CD4-positive, alpha-beta T cell treated with Interleukin-10 for 1 hour (primary cell): Measurements from ENCODE around the gene MT1F.
A peak's percentile ranks its signal among the peaks of the same experiment; 100 is the strongest.
"Not testable (repeated sequence)": the region's sequence is repeated elsewhere in the genome, so short reads cannot be mapped to it uniquely, and the experiment has no call there.

Source experiments
- DNase-seq: peaks from one replicate; pipeline ENCODE4 v3.0.0-alpha.2; 2020

MT1F gene

DNA sequence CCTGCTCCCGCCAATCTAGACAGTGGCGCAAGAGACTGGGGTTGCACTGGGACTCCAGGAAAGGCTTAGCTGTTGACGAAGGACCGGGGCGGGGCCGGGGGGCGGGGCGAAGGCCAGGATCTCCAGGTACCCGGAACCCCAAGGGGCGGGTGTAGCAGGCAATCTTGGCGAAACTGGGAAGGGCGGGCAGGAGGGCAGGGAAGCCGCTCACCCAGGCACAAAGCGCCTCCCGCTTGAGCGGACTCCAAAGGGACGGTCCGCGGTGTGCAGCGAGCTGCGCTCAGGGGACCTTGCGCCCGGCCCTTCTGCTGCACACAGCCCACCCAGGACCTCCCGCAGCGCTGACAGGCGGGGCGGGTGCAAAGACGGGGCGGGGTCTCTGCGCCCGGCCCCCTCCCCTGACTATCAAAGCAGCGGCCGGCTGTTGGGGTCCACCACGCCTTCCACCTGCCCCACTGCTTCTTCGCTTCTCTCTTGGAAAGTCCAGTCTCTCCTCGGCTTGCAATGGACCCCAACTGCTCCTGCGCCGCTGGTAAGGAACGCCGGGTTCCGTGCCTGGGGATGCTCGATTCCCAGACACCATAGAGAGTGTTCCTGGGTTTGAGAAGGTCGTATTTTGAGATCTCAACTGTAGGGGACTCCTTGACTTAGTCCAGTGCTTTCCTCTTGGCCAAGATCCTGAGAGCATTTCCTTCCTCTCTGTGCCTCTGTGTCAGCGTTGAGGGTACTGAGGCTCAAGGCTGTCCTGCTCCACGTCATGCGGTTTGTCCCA lies at the start of gene MT1F:
Gene MT1F (plus strand): TSS at position 405 of the 772 bp plus-strand sequence. CDS start 100 bp downstream, at position 505.
- DNase-seq: peak; percentile 70

- DNase-seq: peak; percentile 85
Measured at GRCh38 chr16:56608043-56608875, 49.5 kb upstream of the MT1F start, which contains the start of gene MT2A. MT2A (plus strand) TSS chr16:56608584; CDS start chr16:56608656, 72 bp downstream.

GRCh38 chr16:56608876-56609462 lies 48.8 kb upstream of the MT1F start:
- no peak for DNase-seq

DNA sequence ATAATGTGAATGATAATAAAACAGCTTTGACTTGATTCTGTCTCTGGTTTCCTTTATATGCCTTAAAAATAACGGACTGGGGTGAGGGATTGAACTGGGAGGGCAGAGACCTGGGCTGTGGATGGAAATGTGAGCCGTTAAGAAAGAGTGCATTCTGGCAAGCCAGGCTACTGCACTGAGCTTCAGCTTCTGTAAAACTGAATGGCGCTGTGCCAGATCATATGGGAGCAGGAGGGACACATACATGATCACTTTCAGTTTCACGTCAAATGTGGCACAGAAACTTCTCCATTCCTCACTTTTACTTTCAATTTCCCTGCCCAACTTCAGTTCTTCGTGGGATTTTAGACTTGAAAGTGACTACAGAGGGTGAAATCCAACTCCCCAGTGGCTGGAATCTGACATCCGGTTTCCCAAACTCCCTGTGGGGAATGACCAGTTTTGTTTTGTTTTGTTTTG lies 48.3 kb upstream of the MT1F start:
- peak; percentile 78 for DNase-seq

DNA sequence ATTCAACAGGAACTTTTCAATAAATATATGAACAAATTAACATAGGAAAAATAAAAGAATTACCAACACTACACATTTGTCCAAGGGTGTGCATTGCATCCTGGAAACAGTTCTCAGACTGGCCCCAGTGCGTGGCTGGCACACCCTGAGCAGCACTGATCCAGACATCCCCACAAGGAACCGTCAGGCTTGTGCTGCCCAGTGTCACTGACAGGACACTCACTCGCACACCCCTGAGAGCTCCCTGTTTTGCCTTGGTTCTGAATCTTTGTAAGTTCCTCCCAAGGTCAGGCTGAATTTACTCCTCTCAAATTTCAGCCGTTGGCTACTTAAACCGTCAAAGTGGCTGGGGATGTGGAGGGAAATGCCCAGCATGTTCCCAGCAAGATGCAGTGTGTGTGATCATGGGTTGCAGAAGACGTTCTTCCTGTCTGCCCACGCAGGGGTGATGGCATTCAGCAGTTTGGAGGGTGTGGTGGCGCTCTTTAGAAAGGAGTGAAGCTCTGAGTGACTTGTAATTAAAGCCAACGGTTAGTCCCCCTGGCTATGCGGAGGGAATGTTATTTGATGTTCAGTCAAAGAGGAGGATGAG lies 47.6 kb upstream of the MT1F start:
- peak; percentile 74 for DNase-seq

GRCh38 chr16:56610609-56611111 lies 47.1 kb upstream of the MT1F start:
- no peak for DNase-seq

DNA sequence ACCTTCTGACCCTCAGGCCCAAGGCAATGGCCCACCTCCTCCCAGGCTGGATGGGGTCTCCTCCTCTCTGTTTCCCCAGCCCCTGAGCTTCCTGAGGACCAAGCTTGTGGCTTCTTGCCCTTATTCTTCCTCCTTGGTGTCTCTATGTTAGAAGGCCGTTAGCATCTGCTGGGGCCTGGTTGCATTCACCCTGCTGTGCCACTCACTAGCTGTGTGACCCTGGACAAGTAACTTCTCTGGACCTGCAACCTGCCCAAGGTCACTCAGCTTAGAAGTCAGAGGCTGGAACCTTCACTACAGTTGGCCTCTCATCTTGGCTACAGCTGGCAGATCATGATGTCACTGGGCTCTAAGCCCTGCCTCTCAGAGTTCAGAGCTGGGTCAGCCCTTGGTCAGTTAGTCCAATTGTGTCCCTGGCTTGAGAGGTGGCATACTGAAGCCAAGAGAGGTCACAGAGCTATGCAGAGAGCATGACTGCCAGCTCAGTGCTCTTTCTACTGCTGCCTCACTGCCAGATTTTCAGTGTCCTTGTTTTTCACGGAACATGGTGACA lies 46.4 kb upstream of the MT1F start:
- DNase-seq: no peak

- DNase-seq: no peak
Measured at GRCh38 chr16:56613706-56614105, 44.1 kb upstream of the MT1F start.

- DNase-seq: no peak
Measured at GRCh38 chr16:56614549-56614991, 43.2 kb upstream of the MT1F start.

DNA sequence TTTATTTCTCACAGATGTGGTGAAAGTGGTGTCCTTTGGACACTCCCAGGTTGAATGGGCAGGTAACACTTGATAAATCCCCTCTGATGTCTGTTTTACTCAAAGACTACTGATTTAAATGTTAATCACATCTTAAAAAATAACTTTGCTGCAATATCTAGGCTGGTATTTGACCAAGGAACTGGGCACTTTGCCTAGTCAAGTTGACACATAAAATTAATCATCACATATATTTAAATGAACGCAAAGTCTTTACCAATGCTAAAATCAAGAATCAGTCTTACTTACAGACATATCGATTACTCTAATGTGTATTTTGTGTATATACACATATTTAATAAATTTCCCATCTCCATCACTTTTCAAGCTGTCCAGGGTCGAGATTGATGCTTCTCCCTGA lies 42.4 kb upstream of the MT1F start:
- DNase-seq: no peak

- DNase-seq: no peak
Measured at GRCh38 chr16:56616608-56617211, 41.0 kb upstream of the MT1F start.

GRCh38 chr16:56617212-56618085 lies 40.3 kb upstream of the MT1F start:
- peak; percentile 46 for DNase-seq

DNA sequence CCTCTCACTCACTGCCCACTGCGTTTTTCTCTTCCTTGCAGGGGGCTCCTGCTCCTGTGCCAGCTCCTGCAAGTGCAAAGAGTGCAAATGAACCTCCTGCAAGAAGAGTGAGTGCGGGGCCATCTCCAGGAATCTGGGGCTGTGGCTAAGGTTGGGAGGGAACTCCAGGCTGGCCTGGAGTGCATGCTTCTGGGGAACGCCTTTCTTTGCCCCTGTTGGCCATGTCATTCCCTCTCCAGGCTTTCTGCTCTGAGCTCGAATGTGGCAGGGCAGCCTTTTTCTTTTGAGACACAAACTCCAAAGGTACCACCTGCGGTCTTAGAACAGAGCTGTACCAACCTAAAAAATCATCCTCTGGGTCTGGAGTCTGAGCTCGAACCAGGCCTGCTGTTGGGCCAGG lies 39.6 kb upstream of the MT1F start:
- DNase-seq: no peak

DNA sequence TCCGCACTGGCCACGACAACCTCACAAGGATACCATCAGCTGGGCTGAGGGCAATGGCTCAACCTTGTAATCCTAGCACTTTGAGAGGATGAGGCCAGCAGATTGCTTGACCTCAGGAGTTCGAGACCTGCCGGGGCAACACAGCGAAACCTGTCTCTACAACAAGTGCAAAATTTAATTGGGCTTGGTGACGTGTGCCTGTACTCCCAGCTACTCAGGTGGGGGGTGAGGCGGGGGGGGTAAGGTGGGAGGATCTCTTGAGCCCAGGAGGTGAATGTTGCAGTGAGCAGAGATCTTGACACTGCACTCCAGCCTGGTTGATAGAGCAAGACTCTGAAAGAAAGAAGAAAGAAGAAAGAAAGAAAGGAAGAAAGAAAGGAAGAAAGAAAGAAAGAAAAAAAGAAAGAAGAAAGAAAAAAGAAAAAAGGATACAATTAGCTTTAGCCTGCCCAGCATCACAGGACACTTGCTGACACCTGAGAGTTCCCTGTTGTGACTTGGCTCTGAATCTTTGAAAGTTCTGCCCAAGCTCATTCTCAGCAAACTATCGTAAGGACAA lies 37.3 kb upstream of the MT1F start:
- DNase-seq: no peak

DNA sequence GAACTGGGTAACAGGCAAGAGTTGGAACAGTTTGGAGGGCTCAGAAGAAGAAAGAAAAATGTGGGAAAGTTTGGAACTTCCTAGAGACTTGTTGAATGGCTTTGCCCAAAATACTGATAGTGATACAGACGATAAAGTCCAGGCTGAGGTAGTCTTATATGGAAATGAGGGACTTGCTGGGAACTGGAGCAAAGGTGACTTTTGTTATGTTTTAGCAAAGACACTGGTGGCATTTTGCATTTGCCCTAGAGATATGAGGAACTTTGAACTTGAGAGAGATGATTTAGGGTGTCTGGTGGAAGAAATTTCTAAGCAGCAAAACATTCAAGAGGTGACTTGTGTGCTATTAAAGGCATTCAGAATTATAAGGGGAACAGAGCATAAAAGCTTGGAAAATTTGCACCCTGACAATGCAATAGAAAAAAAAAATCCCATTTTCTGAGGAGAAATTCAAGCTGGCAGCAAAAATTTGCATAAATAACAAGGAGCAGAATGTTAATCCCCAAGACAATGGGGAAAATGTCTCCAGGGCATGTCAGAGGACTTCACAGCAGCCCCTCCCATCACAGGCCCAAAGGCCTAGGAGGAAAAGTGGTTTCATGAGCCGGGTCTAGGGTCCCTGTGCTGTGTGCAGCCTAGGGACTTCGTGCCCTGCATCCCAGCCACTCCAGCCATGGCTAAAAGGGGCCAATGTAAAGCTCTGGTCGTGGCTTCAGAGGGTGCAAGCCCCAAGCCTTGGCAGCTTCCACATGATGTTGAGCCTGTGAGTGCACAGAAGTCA lies 35.9 kb upstream of the MT1F start:
- DNase-seq: not testable (repeated sequence)

- DNase-seq: not testable (repeated sequence)
Measured at GRCh38 chr16:56623184-56623583, 34.6 kb upstream of the MT1F start.

DNA sequence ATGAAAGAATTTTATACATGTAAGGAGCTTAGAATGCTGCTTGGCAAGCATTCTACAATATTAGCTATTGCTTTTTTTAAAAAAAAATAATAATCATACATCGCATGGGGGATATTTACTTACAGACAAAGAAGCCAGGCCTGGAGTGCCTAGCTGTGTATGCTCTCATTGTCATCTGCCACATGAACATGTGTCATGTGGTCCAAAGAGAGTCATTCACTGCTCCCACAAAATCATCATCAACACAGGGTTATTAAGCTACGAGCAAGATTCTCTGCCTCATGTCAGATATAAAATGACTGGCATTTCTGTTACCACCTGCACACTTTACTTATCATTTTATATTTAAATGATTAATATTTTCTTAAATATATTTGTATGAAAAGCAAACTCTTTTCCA lies 34.1 kb upstream of the MT1F start:
- no peak for DNase-seq

GRCh38 chr16:56625140-56625942 lies 32.4 kb upstream of the MT1F start, which contains the start of gene MT1E:
MT1E (plus strand) TSS chr16:56625781; CDS start chr16:56625852, 71 bp downstream.
- DNase-seq: peak; percentile 33
